Activated CD4-positive, alpha-beta T cell treated with anti-CD3 and anti-CD28 coated beads for 36 hours (primary cell): Measurements from ENCODE around the gene SEC23IP. TPM values are rescaled to one million over a fixed set of nuclear protein-coding genes. Genes with fewer than 3 reads are reported as not detected.
"Not testable (repeated sequence)": the region's sequence is repeated elsewhere in the genome, so short reads cannot be mapped to it uniquely, and the experiment has no call there.

Experiments used
- ATAC-seq: fragments of 200-7000 bp; cut with Tn5 transposase; one replicate; pipeline ENCODE4 v1.10.0; 2021; ENCODE audit warnings: mild to moderate bottlenecking, moderate library complexity
- CTCF ChIA-PET: fragments of 350-600 bp; sonication (Branson Sonifier 250); formaldehyde crosslinking; loops from one replicate; lab custom pipeline; 2021; ENCODE audit warnings: antibody characterized with exemption; lab: Charles Lee
- POLR2A ChIA-PET: fragments of 350-600 bp; sonication (Branson Sonifier 250); formaldehyde crosslinking; loops from one replicate; lab custom pipeline; 2021; ENCODE audit warnings: antibody characterized with exemption, inconsistent platforms; lab: Charles Lee
- DNase-seq: peaks from one replicate; pipeline ENCODE4 v3.0.0-alpha.2; 2020
- H3K27ac Mint-ChIP-seq: one replicate; pipeline ENCODE4 v1.8.0; 2021; ENCODE audit warnings: mixed read lengths
- H3K27me3 Mint-ChIP-seq: one replicate; pipeline ENCODE4 v1.8.0; 2021; ENCODE audit warnings: mixed read lengths
- H3K36me3 Mint-ChIP-seq: one replicate; pipeline ENCODE4 v1.8.0; 2021; ENCODE audit warnings: low read depth, mixed read lengths
- H3K4me1 Mint-ChIP-seq: one replicate; pipeline ENCODE4 v1.8.0; 2021; ENCODE audit warnings: mixed read lengths
- H3K4me3 Mint-ChIP-seq: one replicate; pipeline ENCODE4 v1.8.0; 2021; ENCODE audit warnings: mild to moderate bottlenecking, moderate library complexity, mixed read lengths
- H3K9me3 Mint-ChIP-seq: one replicate; pipeline ENCODE4 v1.8.0; 2021; ENCODE audit warnings: low read depth, mixed read lengths
- intact Hi-C, 2 experiments: fragments of 100-400 bp; cut with DNase I in 1 of 2; cut with micrococcal nuclease in 1 of 2; formaldehyde crosslinking; loops; one replicate each; pipeline versions ENCODE4 v1.14.2 to v1.15.1; 2022 to 2024; cut with DNase I, micrococcal nuclease
- total RNA-seq, 2 experiments: library from RNA; stranded (reverse); gene quantifications; one replicate each; pipeline ENCODE4 v1.2.3, GENCODE V29; 2021

SEC23IP gene
- total RNA-seq, 2 experiments from 2014 or later, result 70.3 to 87.2 TPM

- intact Hi-C loops, result no loop called here
- H3K4me3 Mint-ChIP-seq, result no peak overlapping the region
- H3K27me3 Mint-ChIP-seq, result no peaks in the 10 kb centered on the region
- CTCF ChIA-PET, result interaction anchor here (0.6 kb wide), 1 partner anchor 63 kb away, joined by 3 read pairs; no protein-coding TSS in a partner anchor
- H3K27ac Mint-ChIP-seq, result no peak overlapping the region
- H3K4me1 Mint-ChIP-seq, result peaks cover 56% of the 10 kb centered on the region
- DNase-seq, result no peak
- POLR2A ChIA-PET, result no interaction called here
- ATAC-seq, result no peak
- peaks cover 20% of the 10 kb centered on the region for H3K36me3 Mint-ChIP-seq
- no peaks in the 10 kb centered on the region for H3K9me3 Mint-ChIP-seq
These were observed 4.6 kb downstream of the SEC23IP start for GRCh38 chr10:119896937-119897770.

- CTCF ChIA-PET, result no interaction called here
- Mint-ChIP-seq H3K9me3 (no peaks in the 10 kb centered on the region), H3K36me3 (peaks cover 24% of the 10 kb centered on the region), H3K4me1 (peaks cover 51% of the 10 kb centered on the region), H3K4me3 (no peak overlapping the region), H3K27ac (no peak overlapping the region), H3K27me3 (no peaks in the 10 kb centered on the region)
- intact Hi-C loops, result no loop called here
- POLR2A ChIA-PET, result no interaction called here
- no peak for ATAC-seq
- no peak for DNase-seq
These were observed 6.0 kb downstream of the SEC23IP start for GRCh38 chr10:119898577-119898976.

- ChIA-PET CTCF (no interaction called here), POLR2A (no interaction called here)
- H3K9me3 Mint-ChIP-seq, result no peaks in the 10 kb centered on the region
- peaks cover 29% of the 10 kb centered on the region for H3K36me3 Mint-ChIP-seq
- no peak overlapping the region for H3K4me3 Mint-ChIP-seq
- ATAC-seq (no peak), DNase-seq (no peak)
- H3K27ac Mint-ChIP-seq, result no peak overlapping the region
- H3K4me1 Mint-ChIP-seq, result peaks cover 3% of the 10 kb centered on the region
- intact Hi-C loops, result no loop called here
- no peaks in the 10 kb centered on the region for H3K27me3 Mint-ChIP-seq
These were observed 11.6 kb downstream of the SEC23IP start for GRCh38 chr10:119903946-119904666.

- H3K27ac Mint-ChIP-seq, H3K4me3 Mint-ChIP-seq, H3K27me3 Mint-ChIP-seq, ATAC-seq, CTCF ChIA-PET, intact Hi-C loops, H3K9me3 Mint-ChIP-seq, POLR2A ChIA-PET, H3K4me1 Mint-ChIP-seq, DNase-seq: not testable (repeated sequence)
- H3K36me3 Mint-ChIP-seq, result peaks cover 39% of the 10 kb centered on the region
These were observed 15.2 kb downstream of the SEC23IP start for GRCh38 chr10:119907695-119908094.

- POLR2A ChIA-PET, result no interaction called here
- intact Hi-C loops, result no loop called here
- Mint-ChIP-seq H3K4me3 (no peak overlapping the region), H3K36me3 (peaks cover 39% of the 10 kb centered on the region), H3K27me3 (no peaks in the 10 kb centered on the region), H3K27ac (no peak overlapping the region), H3K4me1 (no peaks in the 10 kb centered on the region), H3K9me3 (no peaks in the 10 kb centered on the region)
- ATAC-seq (no peak), DNase-seq (no peak)
- CTCF ChIA-PET, result no interaction called here
These were observed 15.6 kb downstream of the SEC23IP start for GRCh38 chr10:119908166-119908565.

GRCh38 chr10:119910689-119911088 lies 18.2 kb downstream of the SEC23IP start:
- ATAC-seq (no peak), DNase-seq (no peak)
- Mint-ChIP-seq H3K36me3 (peaks cover 43% of the 10 kb centered on the region), H3K9me3 (no peaks in the 10 kb centered on the region), H3K27me3 (no peaks in the 10 kb centered on the region), H3K4me3 (no peak overlapping the region), H3K27ac (no peak overlapping the region), H3K4me1 (no peaks in the 10 kb centered on the region)
- ChIA-PET POLR2A (no interaction called here), CTCF (interaction anchor here (0.6 kb wide), 1 partner anchor 441 kb away, joined by 3 read pairs; no protein-coding TSS in a partner anchor)
- intact Hi-C loops, result no loop called here

GRCh38 chr10:119917777-119918176 lies 25.2 kb downstream of the SEC23IP start:
- no peaks in the 10 kb centered on the region for H3K27me3 Mint-ChIP-seq
- H3K36me3 Mint-ChIP-seq, result peaks cover 57% of the 10 kb centered on the region
- intact Hi-C loops, result loop anchor here in 1 of 2 experiments (5.0 kb wide), 1 partner anchor 165 kb away; no protein-coding TSS in a partner anchor
- H3K27ac Mint-ChIP-seq, result no peak overlapping the region
- DNase-seq, result no peak
- peaks cover 9% of the 10 kb centered on the region for H3K4me1 Mint-ChIP-seq
- CTCF ChIA-PET, result no interaction called here
- peak; percentile 30 for ATAC-seq
- H3K9me3 Mint-ChIP-seq, result no peaks in the 10 kb centered on the region
- no peak overlapping the region for H3K4me3 Mint-ChIP-seq
- POLR2A ChIA-PET, result no interaction called here

- ATAC-seq, result no peak
- CTCF ChIA-PET, result interaction anchor here (0.8 kb wide), 1 partner anchor 9 kb away, joined by 3 read pairs; no protein-coding TSS in a partner anchor
- POLR2A ChIA-PET, result no interaction called here
- Mint-ChIP-seq H3K27ac (peak overlapping the region; percentile 21), H3K9me3 (no peaks in the 10 kb centered on the region), H3K36me3 (peaks cover 49% of the 10 kb centered on the region), H3K4me3 (no peak overlapping the region), H3K27me3 (no peaks in the 10 kb centered on the region), H3K4me1 (peaks cover 9% of the 10 kb centered on the region)
- DNase-seq, result no peak
- intact Hi-C loops, result loop anchor here in 1 of 2 experiments (5.0 kb wide), 1 partner anchor 167 kb away; no protein-coding TSS in a partner anchor
These were observed 26.7 kb downstream of the SEC23IP start for GRCh38 chr10:119919271-119919670.

GRCh38 chr10:119919826-119920225 lies 27.3 kb downstream of the SEC23IP start:
- ChIA-PET CTCF (no interaction called here), POLR2A (no interaction called here)
- intact Hi-C loops, result loop anchor here in 1 of 2 experiments (5.0 kb wide), 1 partner anchor 168 kb away; no protein-coding TSS in a partner anchor
- no peak for DNase-seq
- H3K27ac Mint-ChIP-seq, result no peak overlapping the region
- H3K36me3 Mint-ChIP-seq, result peaks cover 48% of the 10 kb centered on the region
- ATAC-seq, result no peak
- no peaks in the 10 kb centered on the region for H3K9me3 Mint-ChIP-seq
- peaks cover 9% of the 10 kb centered on the region for H3K4me1 Mint-ChIP-seq
- no peaks in the 10 kb centered on the region for H3K27me3 Mint-ChIP-seq
- no peak overlapping the region for H3K4me3 Mint-ChIP-seq

- ChIA-PET POLR2A (no interaction called here), CTCF (interaction anchor here (0.5 to 0.8 kb wide), 2 partner anchors 10 to 291 kb away, joined by 3 read pairs; no protein-coding TSS in a partner anchor)
- Mint-ChIP-seq H3K9me3 (no peaks in the 10 kb centered on the region), H3K4me3 (no peak overlapping the region), H3K4me1 (peaks cover 13% of the 10 kb centered on the region), H3K36me3 (peaks cover 32% of the 10 kb centered on the region), H3K27me3 (no peaks in the 10 kb centered on the region), H3K27ac (no peak overlapping the region)
- no peak for DNase-seq
- ATAC-seq, result no peak
- intact Hi-C loops, result no loop called here
These were observed 35.9 kb downstream of the SEC23IP start for GRCh38 chr10:119928411-119928810.

- peaks cover 13% of the 10 kb centered on the region for H3K4me1 Mint-ChIP-seq
- POLR2A ChIA-PET, result no interaction called here
- no peak for DNase-seq
- ATAC-seq, result no peak
- CTCF ChIA-PET, result interaction anchor here (1.2 kb wide), 1 partner anchor 405 kb away, joined by 3 read pairs; no protein-coding TSS in a partner anchor
- peaks cover 39% of the 10 kb centered on the region for H3K36me3 Mint-ChIP-seq
- no peaks in the 10 kb centered on the region for H3K9me3 Mint-ChIP-seq
- H3K4me3 Mint-ChIP-seq, result no peak overlapping the region
- H3K27me3 Mint-ChIP-seq, result no peaks in the 10 kb centered on the region
- intact Hi-C loops, result loop anchor here in 1 of 2 experiments (2.0 kb wide), 1 partner anchor 405 kb away; no protein-coding TSS in a partner anchor
- no peak overlapping the region for H3K27ac Mint-ChIP-seq
These were observed 39.3 kb downstream of the SEC23IP start for GRCh38 chr10:119931871-119932270.
